ENCODE measurements around the gene METTL2A. TPM values are rescaled to one million over a fixed set of nuclear protein-coding genes. Genes with fewer than 3 reads are reported as not detected.
A peak's percentile ranks its signal among the peaks of the same experiment; 100 is the strongest.
"Not testable (repeated sequence)": the region's sequence is repeated elsewhere in the genome, so short reads cannot be mapped to it uniquely, and the experiment has no call there.

Gene METTL2A, protein sequence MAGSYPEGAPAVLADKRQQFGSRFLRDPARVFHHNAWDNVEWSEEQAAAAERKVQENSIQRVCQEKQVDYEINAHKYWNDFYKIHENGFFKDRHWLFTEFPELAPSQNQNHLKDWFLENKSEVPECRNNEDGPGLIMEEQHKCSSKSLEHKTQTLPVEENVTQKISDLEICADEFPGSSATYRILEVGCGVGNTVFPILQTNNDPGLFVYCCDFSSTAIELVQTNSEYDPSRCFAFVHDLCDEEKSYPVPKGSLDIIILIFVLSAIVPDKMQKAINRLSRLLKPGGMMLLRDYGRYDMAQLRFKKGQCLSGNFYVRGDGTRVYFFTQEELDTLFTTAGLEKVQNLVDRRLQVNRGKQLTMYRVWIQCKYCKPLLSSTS
- 10 to 100 TPM; 18.8 to 20.2 TPM for total RNA-seq

- H3K27ac Mint-ChIP-seq: peak within 1 kb of the TSS; percentile 96
- H3K27me3 Mint-ChIP-seq (ENCODE audit: low read depth); CTCF ChIA-PET; H3K9me3 Mint-ChIP-seq (ENCODE audit: insufficient read depth); POLR2A ChIA-PET: not testable (repeated sequence)
- peak within 1 kb of the TSS; percentile 97 for H3K4me3 Mint-ChIP-seq
- H3K4me1 Mint-ChIP-seq (ENCODE audit: low read depth): peaks cover 21% of the 10 kb centered on the region
- peaks cover 15% of the 10 kb centered on the region for H3K36me3 Mint-ChIP-seq (ENCODE audit: low read depth)
- ATAC-seq: peak; percentile 93
- peak; percentile 94 for DNase-seq
These were observed at the start of gene METTL2A for GRCh38 chr17:62423647-62424461. TSS of gene METTL2A (plus strand) at chr17:62423897. CDS start at chr17:62423903, 6 bp downstream.

DNA sequence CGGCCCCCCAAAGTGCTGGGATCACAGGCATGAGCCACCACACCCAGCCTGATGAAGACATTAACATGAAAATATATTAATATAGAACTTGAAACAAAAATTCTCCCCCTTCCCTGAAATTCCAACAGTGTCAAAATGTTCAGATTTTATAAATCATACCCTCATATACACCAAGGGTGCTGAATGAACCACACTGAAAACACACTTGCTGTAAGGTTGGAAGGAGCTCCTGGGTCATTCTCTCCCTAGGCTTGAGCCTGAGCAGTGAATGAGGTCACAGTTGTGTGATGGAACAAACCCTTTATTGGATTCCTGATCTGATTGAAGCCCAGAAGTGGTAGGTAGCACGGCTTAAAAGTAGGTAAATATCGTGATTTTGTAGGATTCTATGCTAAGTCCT, 43.4 kb upstream of the METTL2A start, which contains the start of gene EFCAB3:
TSS of gene EFCAB3 (plus strand) at position 301 of the 400 bp plus-strand sequence. CDS start 2,427 bp downstream, outside the sequence.
- Mint-ChIP-seq H3K9me3 (ENCODE audit: insufficient read depth) (no peaks in the 10 kb centered on the region), H3K4me1 (ENCODE audit: low read depth) (no peaks in the 10 kb centered on the region), H3K27ac (no peak within 1 kb of the TSS), H3K36me3 (ENCODE audit: low read depth) (no peaks in the 10 kb centered on the region), H3K27me3 (ENCODE audit: low read depth) (peaks cover 16% of the 10 kb centered on the region), H3K4me3 (no peak within 1 kb of the TSS)
- ChIA-PET CTCF (no interaction called here), POLR2A (no interaction called here)
- DNase-seq (no peak), ATAC-seq (no peak)

DNA sequence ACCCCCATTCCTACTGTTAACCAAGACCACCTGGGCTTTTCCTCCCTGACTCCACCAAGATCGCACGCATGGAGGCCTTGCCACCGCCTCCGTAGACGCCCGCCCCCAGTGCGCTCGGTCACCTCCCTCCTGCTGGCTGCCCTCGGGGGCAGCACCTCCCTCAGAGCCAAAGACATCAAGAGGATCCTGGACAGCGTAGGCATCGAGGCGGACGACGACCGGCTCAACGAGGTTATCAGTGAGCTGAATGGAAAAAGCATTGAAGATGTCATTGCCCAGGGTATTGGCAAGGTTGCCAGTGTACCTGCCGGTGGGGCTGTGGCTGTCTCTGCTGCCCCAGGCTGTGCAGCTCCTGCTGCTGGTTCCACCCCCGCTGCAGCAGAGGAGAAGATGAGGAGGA, 42.1 kb upstream of the METTL2A start:
- ATAC-seq (no peak), DNase-seq (no peak)
- H3K4me3 Mint-ChIP-seq: no peak overlapping the region
- peaks cover 16% of the 10 kb centered on the region for H3K27me3 Mint-ChIP-seq (ENCODE audit: low read depth)
- no peak overlapping the region for H3K27ac Mint-ChIP-seq
- ChIA-PET CTCF (no interaction called here), POLR2A (no interaction called here)
- H3K36me3 Mint-ChIP-seq (ENCODE audit: low read depth): no peaks in the 10 kb centered on the region
- H3K9me3 Mint-ChIP-seq (ENCODE audit: insufficient read depth): no peaks in the 10 kb centered on the region
- no peaks in the 10 kb centered on the region for H3K4me1 Mint-ChIP-seq (ENCODE audit: low read depth)

- CTCF ChIA-PET: no interaction called here
- peaks cover 19% of the 10 kb centered on the region for H3K27me3 Mint-ChIP-seq (ENCODE audit: low read depth)
- no peak overlapping the region for H3K4me3 Mint-ChIP-seq
These were observed 34.8 kb upstream of the METTL2A start for GRCh38 chr17:62388856-62389255.

DNA sequence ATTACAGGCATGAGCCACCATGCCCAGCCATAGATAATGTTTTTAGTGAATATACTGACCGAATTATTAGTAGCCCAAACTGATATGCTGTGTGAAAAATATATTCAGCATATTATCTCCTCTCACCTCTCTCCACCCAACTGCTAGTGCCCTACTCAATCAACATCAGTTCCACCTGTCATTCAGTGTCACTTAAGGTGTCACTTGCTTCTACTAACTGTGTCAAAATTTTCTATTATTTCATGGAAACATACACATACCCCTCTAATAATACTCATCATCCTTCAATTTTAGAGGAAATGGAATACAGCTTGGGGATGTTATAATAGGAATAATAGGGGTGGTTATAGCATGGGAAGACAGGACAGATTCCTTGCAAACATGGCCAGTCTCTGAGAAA, 30.8 kb upstream of the METTL2A start:
- Mint-ChIP-seq H3K27ac (no peak overlapping the region), H3K9me3 (ENCODE audit: insufficient read depth) (no peaks in the 10 kb centered on the region)

More at GRCh38 chr17:62388856-62389255, 34.8 kb upstream of the METTL2A start:
- no peak for DNase-seq
- POLR2A ChIA-PET: no interaction called here
- no peak overlapping the region for H3K27ac Mint-ChIP-seq
- no peaks in the 10 kb centered on the region for H3K4me1 Mint-ChIP-seq (ENCODE audit: low read depth)
- no peaks in the 10 kb centered on the region for H3K36me3 Mint-ChIP-seq (ENCODE audit: low read depth)
- H3K9me3 Mint-ChIP-seq (ENCODE audit: insufficient read depth): no peaks in the 10 kb centered on the region
- no peak for ATAC-seq

DNA sequence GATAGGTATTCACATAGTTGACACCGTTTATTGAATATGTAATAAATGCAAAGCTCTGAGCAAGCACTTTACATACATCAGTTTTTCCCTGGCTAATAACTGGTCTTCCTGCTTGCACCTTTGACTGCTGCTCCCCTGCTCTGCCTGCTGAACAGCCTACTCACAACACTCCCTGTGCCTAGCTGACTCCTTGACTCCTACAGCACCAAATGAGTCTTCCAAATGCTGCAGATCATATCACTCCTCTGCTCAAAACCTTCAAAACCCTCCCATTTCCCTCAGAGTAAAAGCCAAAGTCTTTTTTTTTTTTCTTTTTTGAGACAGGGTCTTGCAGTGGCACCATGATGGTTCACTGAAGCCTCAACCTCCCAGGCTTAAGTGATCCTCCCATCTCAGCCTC, 24.8 kb upstream of the METTL2A start:
- Mint-ChIP-seq H3K4me3 (no peak overlapping the region), H3K36me3 (ENCODE audit: low read depth) (no peaks in the 10 kb centered on the region), H3K9me3 (ENCODE audit: insufficient read depth) (no peaks in the 10 kb centered on the region), H3K27me3 (ENCODE audit: low read depth) (peaks cover 18% of the 10 kb centered on the region), H3K27ac (no peak overlapping the region), H3K4me1 (ENCODE audit: low read depth) (no peaks in the 10 kb centered on the region)
- ATAC-seq (no peak), DNase-seq (no peak)
- CTCF ChIA-PET: no interaction called here
- POLR2A ChIA-PET: no interaction called here

More for the DNA sequence above, 30.8 kb upstream of the METTL2A start:
- H3K4me3 Mint-ChIP-seq: no peak overlapping the region
- no peaks in the 10 kb centered on the region for H3K4me1 Mint-ChIP-seq (ENCODE audit: low read depth)
- CTCF ChIA-PET: no interaction called here
- ATAC-seq: no peak
- no peaks in the 10 kb centered on the region for H3K36me3 Mint-ChIP-seq (ENCODE audit: low read depth)
- DNase-seq: no peak
- H3K27me3 Mint-ChIP-seq (ENCODE audit: low read depth): peaks cover 22% of the 10 kb centered on the region
- POLR2A ChIA-PET: no interaction called here

GRCh38 chr17:62405451-62405850, 18.2 kb upstream of the METTL2A start:
- ATAC-seq: no peak
- CTCF ChIA-PET: interaction anchor here (0.7 kb wide), 1 partner anchor 12 kb away, joined by 3 read pairs; no protein-coding TSS in a partner anchor
- no peaks in the 10 kb centered on the region for H3K4me1 Mint-ChIP-seq (ENCODE audit: low read depth)
- H3K36me3 Mint-ChIP-seq (ENCODE audit: low read depth): no peaks in the 10 kb centered on the region
- no peak overlapping the region for H3K27ac Mint-ChIP-seq
- H3K9me3 Mint-ChIP-seq (ENCODE audit: insufficient read depth): no peaks in the 10 kb centered on the region
- H3K4me3 Mint-ChIP-seq: no peak overlapping the region
- peaks cover 24% of the 10 kb centered on the region for H3K27me3 Mint-ChIP-seq (ENCODE audit: low read depth)
- no peak for DNase-seq
- POLR2A ChIA-PET: no interaction called here

DNA sequence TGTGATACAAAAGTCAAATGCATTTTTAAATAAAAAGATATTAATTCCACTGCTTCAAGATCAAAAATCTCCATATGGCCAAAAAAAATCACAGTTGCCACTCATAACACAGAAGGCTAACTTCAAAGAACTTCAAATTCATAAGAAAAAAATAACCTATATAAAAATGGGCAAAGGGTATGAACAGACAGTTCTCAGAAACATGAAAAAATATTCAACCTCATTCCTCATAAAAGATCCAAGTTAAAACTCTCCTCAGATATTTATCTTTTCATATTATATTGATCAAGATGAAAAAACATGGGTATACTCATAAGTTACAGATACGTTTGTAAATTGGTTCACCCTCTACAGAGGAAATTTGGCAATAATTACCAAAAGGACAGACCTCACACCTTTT, 10.6 kb upstream of the METTL2A start:
- POLR2A ChIA-PET: interaction anchor here (0.6 kb wide), 1 partner anchor 866 kb away, joined by 5 read pairs; no protein-coding TSS in a partner anchor
- CTCF ChIA-PET: not testable (repeated sequence)

DNA sequence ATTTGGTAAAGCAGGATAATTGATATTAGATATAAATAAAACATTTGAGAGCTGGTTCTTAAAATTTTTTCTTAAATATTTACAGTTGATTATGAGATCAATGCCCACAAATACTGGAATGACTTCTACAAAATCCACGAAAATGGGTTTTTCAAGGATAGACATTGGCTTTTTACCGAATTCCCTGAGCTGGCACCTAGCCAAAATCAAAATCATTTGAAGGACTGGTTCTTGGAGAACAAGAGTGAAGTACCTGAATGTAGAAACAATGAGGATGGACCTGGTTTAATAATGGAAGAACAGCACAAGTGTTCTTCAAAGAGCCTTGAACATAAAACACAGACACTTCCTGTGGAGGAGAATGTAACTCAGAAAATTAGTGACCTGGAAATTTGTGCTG, 2.5 kb downstream of the METTL2A start:
- Mint-ChIP-seq H3K36me3 (ENCODE audit: low read depth) (peaks cover 15% of the 10 kb centered on the region), H3K4me1 (ENCODE audit: low read depth) (peaks cover 21% of the 10 kb centered on the region)
- H3K9me3 Mint-ChIP-seq (ENCODE audit: insufficient read depth); POLR2A ChIA-PET; H3K4me3 Mint-ChIP-seq; CTCF ChIA-PET; H3K27me3 Mint-ChIP-seq (ENCODE audit: low read depth); H3K27ac Mint-ChIP-seq; DNase-seq; ATAC-seq: not testable (repeated sequence)

More for the DNA sequence above, 10.6 kb upstream of the METTL2A start:
- not testable (repeated sequence) for DNase-seq; H3K9me3 Mint-ChIP-seq (ENCODE audit: insufficient read depth); H3K27ac Mint-ChIP-seq; H3K4me1 Mint-ChIP-seq (ENCODE audit: low read depth); H3K36me3 Mint-ChIP-seq (ENCODE audit: low read depth); ATAC-seq; H3K4me3 Mint-ChIP-seq
- H3K27me3 Mint-ChIP-seq (ENCODE audit: low read depth): peaks cover 15% of the 10 kb centered on the region

DNA sequence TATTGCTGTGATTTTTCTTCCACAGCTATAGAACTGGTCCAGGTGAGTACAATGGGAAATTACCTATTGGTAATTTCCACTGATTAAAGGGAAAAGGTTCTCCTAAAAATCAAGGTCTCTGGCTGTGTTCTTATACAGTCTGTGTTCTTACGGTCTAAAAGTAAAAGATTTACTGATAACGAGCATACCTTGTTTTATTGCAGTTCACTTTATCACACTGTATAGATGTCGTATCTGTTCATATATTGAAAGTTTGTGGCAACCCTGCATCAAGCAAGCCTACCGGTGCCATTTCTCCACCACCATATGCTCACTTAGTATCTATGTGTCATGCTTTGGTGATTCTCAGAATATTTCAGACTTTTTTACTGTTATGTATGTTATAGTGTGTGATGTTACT, 11.6 kb downstream of the METTL2A start:
- DNase-seq; POLR2A ChIA-PET; H3K9me3 Mint-ChIP-seq (ENCODE audit: insufficient read depth); H3K27ac Mint-ChIP-seq; ATAC-seq; H3K27me3 Mint-ChIP-seq (ENCODE audit: low read depth); H3K4me1 Mint-ChIP-seq (ENCODE audit: low read depth); CTCF ChIA-PET; H3K4me3 Mint-ChIP-seq: not testable (repeated sequence)
- peaks cover 17% of the 10 kb centered on the region for H3K36me3 Mint-ChIP-seq (ENCODE audit: low read depth)

DNA sequence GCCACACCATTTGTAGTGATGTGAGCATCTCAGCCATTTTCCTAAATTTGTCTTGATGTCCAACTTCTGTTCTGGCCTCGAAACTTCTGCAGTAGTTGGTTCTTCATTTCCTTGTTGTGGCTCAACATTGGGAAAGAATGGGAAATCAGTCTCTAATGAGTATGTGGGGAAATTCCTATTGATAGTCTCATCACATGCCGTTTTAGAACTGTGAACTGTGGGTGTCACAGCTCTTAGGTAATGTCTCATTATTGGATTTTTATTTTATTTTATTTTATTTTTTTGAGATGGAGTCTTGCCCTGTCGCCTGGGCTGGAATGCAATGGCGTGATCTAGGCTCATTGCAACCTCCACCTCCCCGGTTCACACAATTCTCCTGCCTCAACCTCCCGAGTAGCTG, 17.5 kb downstream of the METTL2A start:
- ATAC-seq; DNase-seq; POLR2A ChIA-PET; CTCF ChIA-PET; H3K4me1 Mint-ChIP-seq (ENCODE audit: low read depth); H3K27ac Mint-ChIP-seq; H3K27me3 Mint-ChIP-seq (ENCODE audit: low read depth); H3K4me3 Mint-ChIP-seq; H3K9me3 Mint-ChIP-seq (ENCODE audit: insufficient read depth): not testable (repeated sequence)
- peaks cover 31% of the 10 kb centered on the region for H3K36me3 Mint-ChIP-seq (ENCODE audit: low read depth)

DNA sequence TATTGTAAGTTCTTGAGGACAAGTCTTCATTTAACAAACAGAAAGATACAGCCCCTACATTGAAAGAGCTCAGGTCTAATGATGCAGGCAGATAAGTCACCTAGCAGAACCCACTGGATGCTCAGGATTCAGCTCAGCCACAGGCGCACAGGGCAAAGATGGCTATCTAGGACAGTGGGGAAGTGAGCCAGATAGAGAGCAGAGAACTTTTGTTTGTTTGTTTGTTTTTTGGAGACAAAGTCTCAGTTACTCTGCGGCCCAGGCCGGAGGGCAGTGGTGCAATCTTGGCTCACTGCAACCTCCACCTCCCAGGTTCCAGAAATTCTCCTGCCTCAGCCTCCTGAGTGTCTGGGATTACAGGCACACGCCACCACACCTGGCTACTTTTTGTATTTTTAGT, 20.4 kb downstream of the METTL2A start:
- ATAC-seq (no peak), DNase-seq (no peak)
- no peak overlapping the region for H3K4me3 Mint-ChIP-seq
- ChIA-PET POLR2A (no interaction called here), CTCF (interaction anchor here (1.1 kb wide), 1 partner anchor 22 kb away, joined by 3 read pairs; no protein-coding TSS in a partner anchor)
- peaks cover 37% of the 10 kb centered on the region for H3K36me3 Mint-ChIP-seq (ENCODE audit: low read depth)
- no peaks in the 10 kb centered on the region for H3K4me1 Mint-ChIP-seq (ENCODE audit: low read depth)
- H3K9me3 Mint-ChIP-seq (ENCODE audit: insufficient read depth): no peaks in the 10 kb centered on the region
- no peak overlapping the region for H3K27ac Mint-ChIP-seq
- H3K27me3 Mint-ChIP-seq (ENCODE audit: low read depth): no peaks in the 10 kb centered on the region
